Measurements from ENCODE around the gene MISP. TPM values are rescaled to one million over a fixed set of nuclear protein-coding genes. Genes with fewer than 3 reads are reported as not detected.
A peak's percentile ranks its signal among the peaks of the same experiment; 100 is the strongest.

Gene MISP
- total and polyA plus RNA-seq, 2 of the 8 experiments (the other 6 are each of a cell fraction or from before 2014, with no cell fraction given): 0.43 to 0.45 TPM

GRCh38 chr19:782185-782877 is 31.4 kb downstream of the MISP start (continued):
- no peak for TF ChIP-seq EZH2 (IDR thresholded peaks at IDR 0.05; ENCODE audit: low read depth, low read length, severe bottlenecking)
- peak; percentile 83 for TF ChIP-seq MAX (IDR thresholded peaks at IDR 0.05)
- TF ChIP-seq ASH2L (IDR thresholded peaks at IDR 0.05; ENCODE audit: low read length): peak; percentile 80
- no peak for TF ChIP-seq SUZ12 (IDR thresholded peaks at IDR 0.05; ENCODE audit: low read length)
- TF ChIP-seq EGR1 (IDR thresholded peaks at IDR 0.05; ENCODE audit: borderline replicate concordance, low read depth, low read length): no peak
- no peak for TF ChIP-seq RNF2 (IDR thresholded peaks at IDR 0.05; ENCODE audit: borderline replicate concordance, low read depth, low read length, missing control alignments, poor library complexity, severe bottlenecking)
- peak; percentile 85; the same call in 1 of the 2 replicates for TF ChIP-seq RBBP5 (IDR thresholded peaks at IDR 0.05; ENCODE audit: borderline replicate concordance, low read depth, low read length)
- no peak for TF ChIP-seq YY1 (IDR thresholded peaks at IDR 0.05; ENCODE audit: low read depth, low read length)
- TF ChIP-seq SIN3A (conservative IDR thresholded peaks at IDR 0.05 in 1 of 2, IDR thresholded peaks at IDR 0.05 in 1 of 2; ENCODE audit: low read depth in 1 of 2, low read length in 2 of 2): 0 out of 4 replicates have a peak, but pooled peaks of 1 of the 2 experiments have one; percentile 58
- TF ChIP-seq CBX5 (IDR thresholded peaks at IDR 0.05; ENCODE audit: low read depth, low read length): no peak
- TF ChIP-seq SIRT6 (IDR thresholded peaks at IDR 0.05; ENCODE audit: low read length): no peak
- TF ChIP-seq HDAC2 (IDR thresholded peaks at IDR 0.05; ENCODE audit: borderline replicate concordance in 1 of 2, low read depth in 2 of 2, low read length in 2 of 2): no peak
- no peak for TF ChIP-seq POU5F1 (IDR thresholded peaks at IDR 0.05; ENCODE audit: low read depth, low read length)
- TF ChIP-seq CTCF (IDR thresholded peaks at IDR 0.05; ENCODE audit: control extremely low read depth in 1 of 3, insufficient read depth in 1 of 3, low read depth in 1 of 3, low read length in 3 of 3): no peak
- peak; percentile 80 for TF ChIP-seq SP1 (IDR thresholded peaks at IDR 0.05; ENCODE audit: low read depth, low read length)
- TF ChIP-seq FOSL1 (IDR thresholded peaks at IDR 0.05; ENCODE audit: insufficient read depth, low read depth, low read length): no peak
- TF ChIP-seq POLR2AphosphoS5 (IDR thresholded peaks at IDR 0.05; ENCODE audit: low read depth, low read length): no peak
- TF ChIP-seq NANOG (IDR thresholded peaks at IDR 0.05; ENCODE audit: insufficient read depth, low read depth, low read length, poor library complexity, severe bottlenecking): no peak
- TF ChIP-seq KDM4A (IDR thresholded peaks at IDR 0.05; ENCODE audit: low read depth, low read length, severe bottlenecking): no peak
- TF ChIP-seq SAP30 (IDR thresholded peaks at IDR 0.05; ENCODE audit: insufficient read depth, insufficient replicate concordance, low read length): no peak
- TF ChIP-seq TCF12 (IDR thresholded peaks at IDR 0.05; ENCODE audit: low read depth, low read length): no peak
